ENCODE measurements around the gene GNAZ.

GRCh38 chr22:23099531-23099804 is 29.1 kb downstream of the GNAZ start:
- TF ChIP-seq CTCF (IDR thresholded peaks at IDR 0.05) (no peak), POLR2A (IDR thresholded peaks at IDR 0.05) (no peak)
